WTC11 (cell line): ENCODE data around the gene FCHSD2. TPM values are rescaled to one million over a fixed set of nuclear protein-coding genes. Genes with fewer than 3 reads are reported as not detected.

Experiments used
- ATAC-seq: fragments of 200-7000 bp; cut with Tn5 transposase; 2 replicates; pipeline ENCODE4 v1.10.0; 2021; ENCODE audit warnings: mild to moderate bottlenecking, moderate library complexity
- CTCF ChIA-PET: fragments of 300-600 bp; sonication (Branson Sonifier 250); formaldehyde crosslinking; loops from one replicate; lab custom pipeline; 2021; ENCODE audit warnings: antibody characterized with exemption; lab: Charles Lee
- POLR2A ChIA-PET: fragments of 350-600 bp; sonication (Branson Sonifier 250); formaldehyde crosslinking; loops from one replicate; lab custom pipeline; 2021; ENCODE audit warnings: antibody characterized with exemption; lab: Charles Lee
- DNase-seq: peaks from one replicate; pipeline ENCODE4 v3.0.0; 2021; ENCODE audit warnings: low spot score
- H3K27ac Mint-ChIP-seq: 2 replicates; pipeline ENCODE4 v1.8.0; 2021; ENCODE audit warnings: mixed read lengths
- H3K27me3 Mint-ChIP-seq: 2 replicates; pipeline ENCODE4 v1.8.0; 2021; ENCODE audit warnings: low read depth, mild to moderate bottlenecking, moderate library complexity, mixed read lengths
- H3K36me3 Mint-ChIP-seq: 2 replicates; pipeline ENCODE4 v1.8.0; 2021; ENCODE audit warnings: mixed read lengths
- H3K4me1 Mint-ChIP-seq: 2 replicates; pipeline ENCODE4 v1.8.0; 2022; ENCODE audit warnings: mixed read lengths
- H3K4me3 Mint-ChIP-seq: 2 replicates; pipeline ENCODE4 v1.8.0; 2021; ENCODE audit warnings: mild to moderate bottlenecking, moderate library complexity, mixed read lengths
- H3K9me3 Mint-ChIP-seq: 2 replicates; pipeline ENCODE4 v1.8.0; 2021; ENCODE audit warnings: mixed read lengths
- CBFB ChIP-seq: sonication (generic); formaldehyde crosslinking; IDR thresholded peaks from 2 replicates; pipeline ENCODE4 v1.8.1; 2022; ENCODE audit warnings: mild to moderate bottlenecking, low read depth, missing genetic modification reagents
- CREM ChIP-seq: sonication (generic); formaldehyde crosslinking; IDR thresholded peaks from 2 replicates; pipeline ENCODE4 v1.8.1; 2022; ENCODE audit warnings: mild to moderate bottlenecking, missing genetic modification reagents, moderate library complexity
- E2F4 ChIP-seq: sonication (generic); formaldehyde crosslinking; IDR thresholded peaks from 2 replicates; pipeline ENCODE4 v1.8.1; 2022; ENCODE audit warnings: low read depth, mild to moderate bottlenecking, moderate library complexity, missing genetic modification reagents, borderline replicate concordance
- FOXP1 ChIP-seq: sonication (generic); formaldehyde crosslinking; IDR thresholded peaks from 2 replicates; pipeline ENCODE4 v1.8.0; 2022; ENCODE audit warnings: missing genetic modification reagents, mild to moderate bottlenecking, moderate library complexity, borderline replicate concordance
- HMGA2 ChIP-seq: fragments of 250-450 bp; sonication (Bioruptor Pico); IDR thresholded peaks from 2 replicates; pipeline ENCODE4 v1.4.0; 2021; ENCODE audit warnings: mild to moderate bottlenecking, moderate library complexity
- KAT7 ChIP-seq: sonication (generic); formaldehyde crosslinking; IDR thresholded peaks from 2 replicates; pipeline ENCODE4 v1.8.1; 2023; ENCODE audit warnings: missing genetic modification reagents, mild to moderate bottlenecking, borderline replicate concordance
- MLX ChIP-seq: sonication (generic); formaldehyde crosslinking; IDR thresholded peaks from 2 replicates; pipeline ENCODE4 v1.8.1; 2023; ENCODE audit warnings: mild to moderate bottlenecking, missing genetic modification reagents, moderate library complexity
- NR3C1 ChIP-seq: sonication (generic); formaldehyde crosslinking; conservative IDR thresholded peaks from 2 replicates; pipeline ENCODE4 v1.8.1; 2023; ENCODE audit warnings: low read depth, mild to moderate bottlenecking, missing genetic modification reagents
- PRRX2 ChIP-seq: fragments of 250-450 bp; sonication (Bioruptor Pico); IDR thresholded peaks from 2 replicates; pipeline ENCODE4 v1.8.0; 2021; ENCODE audit warnings: mild to moderate bottlenecking
- RELA ChIP-seq: sonication (generic); formaldehyde crosslinking; IDR thresholded peaks from 2 replicates; pipeline ENCODE4 v1.8.1; 2022; ENCODE audit warnings: missing genetic modification reagents, mild to moderate bottlenecking, borderline replicate concordance
- RORB ChIP-seq: fragments of 250-450 bp; sonication (Bioruptor Pico); IDR thresholded peaks from 2 replicates; pipeline ENCODE4 v1.9.0; 2021; ENCODE audit warnings: mild to moderate bottlenecking
- SMAD3 ChIP-seq: sonication (generic); formaldehyde crosslinking; IDR thresholded peaks from 2 replicates; pipeline ENCODE4 v1.8.0; 2022; ENCODE audit warnings: missing genetic modification reagents, mild to moderate bottlenecking, borderline replicate concordance
- ZNF317 ChIP-seq: sonication (generic); formaldehyde crosslinking; IDR thresholded peaks from 2 replicates; pipeline ENCODE4 v1.8.1; 2023; ENCODE audit warnings: low read depth, mild to moderate bottlenecking, moderate library complexity, missing genetic modification reagents, borderline replicate concordance
- ZNF425 ChIP-seq: fragments of 250-450 bp; sonication (Bioruptor Pico); conservative IDR thresholded peaks from 2 replicates; pipeline ENCODE4 v1.9.0; 2021; ENCODE audit warnings: mild to moderate bottlenecking
- total RNA-seq: library from RNA; stranded (reverse); gene quantifications from 3 replicates; pipeline ENCODE4 v1.2.3, GENCODE V29; 2021

Gene FCHSD2
- total RNA-seq, 1 experiment from 2014 or later: 10.1 TPM

- Mint-ChIP-seq H3K27ac (no peak overlapping the region; the same call in 1 of the 2 replicates), H3K36me3 (no peaks in the 10 kb centered on the region), H3K4me1 (peaks cover 12% of the 10 kb centered on the region), H3K4me3 (no peak overlapping the region), H3K27me3 (peaks cover 36% of the 10 kb centered on the region), H3K9me3 (no peaks in the 10 kb centered on the region)
- ChIA-PET CTCF (interaction anchor here (1.9 kb wide), 1 partner anchor 12 kb away, joined by 4 read pairs; no protein-coding TSS in a partner anchor), POLR2A (no interaction called here)
- DNase-seq (no peak), ATAC-seq (no peak)
- TF ChIP-seq RELA (no peak), MLX (CRISPR knock-in tag) (no peak), E2F4 (CRISPR knock-in tag) (no peak), FOXP1 (CRISPR knock-in tag) (no peak), RORB (no peak)
Observed at GRCh38 chr11:72824811-72825505, 317.2 kb downstream of the FCHSD2 start.

GRCh38 chr11:72824020-72824419, 318.1 kb downstream of the FCHSD2 start:
- POLR2A ChIA-PET: no interaction called here
- H3K27ac Mint-ChIP-seq: no peak overlapping the region
- no peak for TF ChIP-seq NR3C1
- TF ChIP-seq CREM: no peak
- TF ChIP-seq KAT7 (CRISPR knock-in tag): no peak
- no peak for TF ChIP-seq PRRX2 (CRISPR knock-in tag)
- H3K4me3 Mint-ChIP-seq: no peak overlapping the region
- peaks cover 36% of the 10 kb centered on the region for H3K27me3 Mint-ChIP-seq
- no peak for DNase-seq
- H3K36me3 Mint-ChIP-seq: no peaks in the 10 kb centered on the region
- no peaks in the 10 kb centered on the region for H3K9me3 Mint-ChIP-seq
- CTCF ChIA-PET: interaction anchor here (1.9 kb wide), 1 partner anchor 11 kb away, joined by 4 read pairs; no protein-coding TSS in a partner anchor
- H3K4me1 Mint-ChIP-seq: peaks cover 16% of the 10 kb centered on the region
- no peak for ATAC-seq

- ChIA-PET POLR2A (no interaction called here), CTCF (interaction anchor here (1.4 to 3.1 kb wide), 7 partner anchors 10 to 484 kb away, joined by 3 to 22 read pairs (median 8); partner anchors contain the start of genes FCHSD2 and STARD10)
Observed at GRCh38 chr11:72823105-72823804, 318.9 kb downstream of the FCHSD2 start.

More at GRCh38 chr11:72823105-72823804, 318.9 kb downstream of the FCHSD2 start:
- no peaks in the 10 kb centered on the region; the same call in 1 of the 2 replicates for H3K36me3 Mint-ChIP-seq
- DNase-seq (no peak), ATAC-seq (no peak)
- H3K27me3 Mint-ChIP-seq: peaks cover 36% of the 10 kb centered on the region
- peak overlapping the region; percentile 31; the same call in 1 of the 2 replicates for H3K4me3 Mint-ChIP-seq
- TF ChIP-seq ZNF317 (CRISPR knock-in tag): no peak
- TF ChIP-seq SMAD3 (CRISPR knock-in tag): no peak
- TF ChIP-seq HMGA2 (CRISPR knock-in tag): no peak
- TF ChIP-seq CBFB (CRISPR knock-in tag): no peak
- no peak for TF ChIP-seq ZNF425 (CRISPR knock-in tag)
- no peak overlapping the region for H3K27ac Mint-ChIP-seq
- H3K9me3 Mint-ChIP-seq: no peaks in the 10 kb centered on the region
- H3K4me1 Mint-ChIP-seq: peaks cover 17% of the 10 kb centered on the region
